GM12874 (cell line): Measurements from ENCODE around the gene LIN7A.

Experiments used
- CTCF ChIP-seq: IDR thresholded peaks from 2 replicates; pipeline ENCODE4 v1.5.1; 2011; ENCODE audit warnings: low read depth, mild to moderate bottlenecking, control low read depth, low read length, moderate library complexity; ENCODE audit not compliant: insufficient read depth

LIN7A gene

GRCh38 chr12:80924437-80924836 lies 13.3 kb downstream of the LIN7A start:
- no peak for TF ChIP-seq CTCF

GRCh38 chr12:80920006-80920405 lies 17.7 kb downstream of the LIN7A start:
- no peak for TF ChIP-seq CTCF

GRCh38 chr12:80917651-80918050 lies 20.1 kb downstream of the LIN7A start:
- no peak for TF ChIP-seq CTCF

GRCh38 chr12:80912901-80913770 lies 24.6 kb downstream of the LIN7A start:
- no peak for TF ChIP-seq CTCF

GRCh38 chr12:80909370-80909769 lies 28.4 kb downstream of the LIN7A start:
- no peak for TF ChIP-seq CTCF

- TF ChIP-seq CTCF: no peak
Measured at GRCh38 chr12:80902711-80903110, 35.0 kb downstream of the LIN7A start.

GRCh38 chr12:80901661-80902060 lies 36.1 kb downstream of the LIN7A start:
- TF ChIP-seq CTCF: no peak

- TF ChIP-seq CTCF: no peak
Measured at GRCh38 chr12:80895240-80895639, 42.5 kb downstream of the LIN7A start.
